ENCODE data around the gene TM4SF18. TPM values are rescaled to one million over a fixed set of nuclear protein-coding genes. Genes with fewer than 3 reads are reported as not detected.

Gene TM4SF18
- total and polyA plus RNA-seq, 2 donors (not counting 1 experiment from before 2014, with no cell fraction given): not detected

GRCh38 chr3:149310796-149311534, 22.5 kb downstream of the TM4SF18 start:
- 74% methylated on average over 2 of the region's 7 CpGs for WGBS (ENCODE audit: insufficient coverage)
- Histone ChIP-seq H3K9me3 (ENCODE audit: control extremely low read depth in 1 of 3, control insufficient read depth in 2 of 3, insufficient read depth in 1 of 3, low read length in 2 of 3) (no peaks in the 10 kb centered on the region), H3K36me3 (replicated peaks in 1 of 2; ENCODE audit: control extremely low read depth in 1 of 2, control insufficient read depth in 1 of 2, extremely low read depth in 1 of 2, insufficient read depth in 2 of 2, low read length in 1 of 2) (no peaks in the 10 kb centered on the region), H3K27me3 (replicated peaks in 1 of 4; ENCODE audit: control extremely low read depth in 1 of 4, control insufficient read depth in 3 of 4, insufficient read depth in 4 of 4, low read length in 3 of 4) (peaks cover 0 to 3% (median 0%) of the 10 kb centered on the region in 4 experiments), H3K79me2 (ENCODE audit: control insufficient read depth, insufficient read depth, low read length) (no peaks in the 10 kb centered on the region), H3K4me2 (replicated peaks; ENCODE audit: low read depth, low read length, poor library complexity, severe bottlenecking) (no peak overlapping the region), H3K4me1 (ENCODE audit: control insufficient read depth in 2 of 2, insufficient read depth in 2 of 2, low read length in 2 of 2) (peaks cover 0 to 5% of the 10 kb centered on the region in 2 donors), H3K9ac (ENCODE audit: low read length) (no peak overlapping the region), H4K20me1 (ENCODE audit: control insufficient read depth, insufficient read depth, low read length, poor library complexity, severe bottlenecking) (no peaks in the 10 kb centered on the region), H2AFZ (ENCODE audit: insufficient read depth, low read depth, low read length, poor library complexity, severe bottlenecking) (no peak overlapping the region), H3K27ac (ENCODE audit: low read length in 2 of 2) (no peak overlapping the region), H3K4me3 (ENCODE audit: control extremely low read depth in 1 of 5, extremely low read depth in 1 of 5, insufficient read depth in 1 of 5, low read depth in 2 of 5, low read length in 4 of 5) (no peak overlapping the region)
- Mint-ChIP-seq H3K9me3 (ENCODE audit: insufficient read depth) (no peaks in the 10 kb centered on the region), H3K4me1 (no peaks in the 10 kb centered on the region), H3K27me3 (peaks cover 41% of the 10 kb centered on the region), H3K27ac (no peak overlapping the region), H3K4me3 (no peak overlapping the region)
- ChIA-PET CTCF (no interaction called here), POLR2A (no interaction called here)
- ATAC-seq (ENCODE audit: low read depth) (no peak), DNase-seq (no peak)
- TF ChIP-seq CTCF (IDR thresholded peaks at IDR 0.05) (no peak), EZH2 (IDR thresholded peaks at IDR 0.05; ENCODE audit: borderline replicate concordance, insufficient read depth, low read depth, low read length, poor library complexity, severe bottlenecking) (no peak)
- intact Hi-C loops (cut with micrococcal nuclease): no loop called here

GRCh38 chr3:149307435-149307783, 26.0 kb downstream of the TM4SF18 start:
- intact Hi-C loops (cut with micrococcal nuclease): no loop called here

More at GRCh38 chr3:149307435-149307783, 26.0 kb downstream of the TM4SF18 start:
- no peak overlapping the region for H3K27ac ChIP-seq (ENCODE audit: low read length in 2 of 2)
- no peaks in the 10 kb centered on the region for H3K79me2 ChIP-seq (ENCODE audit: control insufficient read depth, insufficient read depth, low read length)
- 0% methylated on average over 1 of the region's 1 CpG for WGBS (ENCODE audit: insufficient coverage)
- Mint-ChIP-seq H3K27ac (no peak overlapping the region), H3K9me3 (ENCODE audit: insufficient read depth) (no peaks in the 10 kb centered on the region), H3K27me3 (peaks cover 53% of the 10 kb centered on the region), H3K4me3 (no peak overlapping the region), H3K4me1 (no peaks in the 10 kb centered on the region)
- TF ChIP-seq EZH2 (IDR thresholded peaks at IDR 0.05; ENCODE audit: borderline replicate concordance, insufficient read depth, low read depth, low read length, poor library complexity, severe bottlenecking) (no peak), CTCF (IDR thresholded peaks at IDR 0.05) (no peak)
- peaks cover 0 to 5% of the 10 kb centered on the region in 2 donors for H3K4me1 ChIP-seq (ENCODE audit: control insufficient read depth in 2 of 2, insufficient read depth in 2 of 2, low read length in 2 of 2)
- no peaks in the 10 kb centered on the region for H3K36me3 ChIP-seq (replicated peaks in 1 of 2; ENCODE audit: control extremely low read depth in 1 of 2, control insufficient read depth in 1 of 2, extremely low read depth in 1 of 2, insufficient read depth in 2 of 2, low read length in 1 of 2)
- no peaks in the 10 kb centered on the region for H4K20me1 ChIP-seq (ENCODE audit: control insufficient read depth, insufficient read depth, low read length, poor library complexity, severe bottlenecking)
- no peaks in the 10 kb centered on the region for H3K9me3 ChIP-seq (ENCODE audit: control extremely low read depth in 1 of 3, control insufficient read depth in 2 of 3, insufficient read depth in 1 of 3, low read length in 2 of 3)
- ChIA-PET POLR2A (no interaction called here), CTCF (no interaction called here)
- no peak overlapping the region for H3K4me3 ChIP-seq (ENCODE audit: control extremely low read depth in 1 of 5, extremely low read depth in 1 of 5, insufficient read depth in 1 of 5, low read depth in 2 of 5, low read length in 4 of 5)
- H3K27me3 ChIP-seq (replicated peaks in 1 of 4; ENCODE audit: control extremely low read depth in 1 of 4, control insufficient read depth in 3 of 4, insufficient read depth in 4 of 4, low read length in 3 of 4): peaks cover 0 to 3% (median 1%) of the 10 kb centered on the region in 4 experiments
- no peak overlapping the region for H3K4me2 ChIP-seq (replicated peaks; ENCODE audit: low read depth, low read length, poor library complexity, severe bottlenecking)
- no peak overlapping the region for H3K9ac ChIP-seq (ENCODE audit: low read length)
- DNase-seq (no peak), ATAC-seq (ENCODE audit: low read depth) (no peak)
- no peak overlapping the region for H2AFZ ChIP-seq (ENCODE audit: insufficient read depth, low read depth, low read length, poor library complexity, severe bottlenecking)
